ENCODE data around the gene FAM120B. TPM values are rescaled to one million over a fixed set of nuclear protein-coding genes. Genes with fewer than 3 reads are reported as not detected.

The FAM120B gene
- total RNA-seq, 1 experiment from 2014 or later, result 15.2 TPM

- H3K36me3 Mint-ChIP-seq, result peaks cover 39% of the 10 kb centered on the region
- no peak for DNase-seq (ENCODE audit: low spot score)
- POLR2A ChIA-PET, result no interaction called here
- TF ChIP-seq ZNF121 (CRISPR knock-in tag; IDR thresholded peaks at IDR 0.05), result peak; percentile 65; the same call in 1 of the 2 replicates
- no peak for TF ChIP-seq ATF6 (CRISPR knock-in tag; IDR thresholded peaks at IDR 0.05)
- TF ChIP-seq NFYB (CRISPR knock-in tag; conservative IDR thresholded peaks at IDR 0.05; ENCODE audit: low read depth), result 0 out of 2 replicates have a peak, but pooled peaks have one; percentile 30
- peak; percentile 63; the same call in 1 of the 2 replicates for ATAC-seq
- H3K27me3 Mint-ChIP-seq (ENCODE audit: low read depth), result no peaks in the 10 kb centered on the region
- peaks cover 15% of the 10 kb centered on the region for H3K4me1 Mint-ChIP-seq
- peak overlapping the region; percentile 89 for H3K27ac Mint-ChIP-seq
- CTCF ChIA-PET, result no interaction called here
- H3K4me3 Mint-ChIP-seq, result no peak overlapping the region
- H3K9me3 Mint-ChIP-seq, result peaks cover 17% of the 10 kb centered on the region
These were observed 38.3 kb downstream of the FAM120B start for GRCh38 chr6:170344631-170345576.

- TF ChIP-seq ZNF138 (CRISPR knock-in tag; conservative IDR thresholded peaks at IDR 0.05), result no peak
- TF ChIP-seq GTF2I (CRISPR knock-in tag; conservative IDR thresholded peaks at IDR 0.05), result no peak
- no peak for TF ChIP-seq ZNF532 (CRISPR knock-in tag; IDR thresholded peaks at IDR 0.05; ENCODE audit: borderline replicate concordance)
- TF ChIP-seq MXD4 (CRISPR knock-in tag; IDR thresholded peaks at IDR 0.05; ENCODE audit: borderline replicate concordance), result no peak
- TF ChIP-seq ATF2 (CRISPR knock-in tag; IDR thresholded peaks at IDR 0.05; ENCODE audit: borderline replicate concordance, low read depth), result no peak
- TF ChIP-seq NR3C1 (CRISPR knock-in tag; conservative IDR thresholded peaks at IDR 0.05; ENCODE audit: low read depth), result no peak
- TF ChIP-seq HMGA2 (CRISPR knock-in tag; IDR thresholded peaks at IDR 0.05), result no peak
- TF ChIP-seq ATF6 (CRISPR knock-in tag; IDR thresholded peaks at IDR 0.05), result no peak
- no peak for TF ChIP-seq SMAD3 (CRISPR knock-in tag; IDR thresholded peaks at IDR 0.05; ENCODE audit: borderline replicate concordance)
- TF ChIP-seq MAX (CRISPR knock-in tag; IDR thresholded peaks at IDR 0.05), result no peak
- TF ChIP-seq ZBTB21 (CRISPR knock-in tag; IDR thresholded peaks at IDR 0.05; ENCODE audit: borderline replicate concordance), result no peak
- no peak for TF ChIP-seq ELF4 (CRISPR knock-in tag; IDR thresholded peaks at IDR 0.05; ENCODE audit: low read depth)
- TF ChIP-seq JAZF1 (CRISPR knock-in tag; IDR thresholded peaks at IDR 0.05), result no peak
- TF ChIP-seq ESRRA (CRISPR knock-in tag; IDR thresholded peaks at IDR 0.05; ENCODE audit: borderline replicate concordance), result no peak
- TF ChIP-seq KAT7 (CRISPR knock-in tag; IDR thresholded peaks at IDR 0.05; ENCODE audit: borderline replicate concordance), result no peak
- no peak for TF ChIP-seq ETV6 (CRISPR knock-in tag; IDR thresholded peaks at IDR 0.05)
- Mint-ChIP-seq H3K27me3 (ENCODE audit: low read depth) (no peaks in the 10 kb centered on the region), H3K4me1 (peaks cover 12% of the 10 kb centered on the region), H3K27ac (no peak overlapping the region; the same call in 1 of the 2 replicates), H3K9me3 (peaks cover 13% of the 10 kb centered on the region), H3K36me3 (peaks cover 41% of the 10 kb centered on the region), H3K4me3 (no peak overlapping the region)
- CTCF ChIA-PET, result no interaction called here
- POLR2A ChIA-PET, result no interaction called here
- DNase-seq (ENCODE audit: low spot score), result no peak
- ATAC-seq, result no peak
These were observed 39.1 kb downstream of the FAM120B start for GRCh38 chr6:170345662-170346061.

All from WTC11 (cell line).